Fibroblast of peridontal ligament (primary cell): ENCODE measurements around the gene GNAI3.

Source experiments
- DNase-seq: peaks from one replicate; pipeline ENCODE4 v3.0.0-alpha.2; 2010; ENCODE audit errors: extremely low read depth

GNAI3 gene

GRCh38 chr1:109623601-109624161 is 75.3 kb downstream of the GNAI3 start:
- no peak for DNase-seq

- no peak for DNase-seq
Measured at GRCh38 chr1:109624201-109625010, 76.0 kb downstream of the GNAI3 start.

DNA sequence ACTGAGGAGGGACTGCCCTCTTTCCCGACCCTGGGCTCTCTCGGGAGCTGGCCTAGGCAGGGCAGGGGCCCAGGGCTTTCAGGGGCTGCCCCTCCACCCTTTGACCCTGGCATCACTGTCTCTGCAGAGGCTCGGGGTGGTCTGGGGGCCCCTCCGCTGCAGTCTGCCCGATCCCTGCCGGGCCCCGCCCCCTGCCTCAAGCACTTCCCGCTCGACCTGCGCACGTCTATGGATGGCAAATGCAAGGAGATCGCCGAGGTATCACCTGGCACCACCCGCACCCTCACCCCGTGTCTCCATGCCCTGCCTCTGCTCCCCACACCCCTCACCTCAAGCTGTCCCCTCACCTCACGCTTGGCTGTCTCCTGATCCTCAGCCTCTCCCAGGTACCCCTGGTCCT is 76.8 kb downstream of the GNAI3 start:
- no peak for DNase-seq

DNA sequence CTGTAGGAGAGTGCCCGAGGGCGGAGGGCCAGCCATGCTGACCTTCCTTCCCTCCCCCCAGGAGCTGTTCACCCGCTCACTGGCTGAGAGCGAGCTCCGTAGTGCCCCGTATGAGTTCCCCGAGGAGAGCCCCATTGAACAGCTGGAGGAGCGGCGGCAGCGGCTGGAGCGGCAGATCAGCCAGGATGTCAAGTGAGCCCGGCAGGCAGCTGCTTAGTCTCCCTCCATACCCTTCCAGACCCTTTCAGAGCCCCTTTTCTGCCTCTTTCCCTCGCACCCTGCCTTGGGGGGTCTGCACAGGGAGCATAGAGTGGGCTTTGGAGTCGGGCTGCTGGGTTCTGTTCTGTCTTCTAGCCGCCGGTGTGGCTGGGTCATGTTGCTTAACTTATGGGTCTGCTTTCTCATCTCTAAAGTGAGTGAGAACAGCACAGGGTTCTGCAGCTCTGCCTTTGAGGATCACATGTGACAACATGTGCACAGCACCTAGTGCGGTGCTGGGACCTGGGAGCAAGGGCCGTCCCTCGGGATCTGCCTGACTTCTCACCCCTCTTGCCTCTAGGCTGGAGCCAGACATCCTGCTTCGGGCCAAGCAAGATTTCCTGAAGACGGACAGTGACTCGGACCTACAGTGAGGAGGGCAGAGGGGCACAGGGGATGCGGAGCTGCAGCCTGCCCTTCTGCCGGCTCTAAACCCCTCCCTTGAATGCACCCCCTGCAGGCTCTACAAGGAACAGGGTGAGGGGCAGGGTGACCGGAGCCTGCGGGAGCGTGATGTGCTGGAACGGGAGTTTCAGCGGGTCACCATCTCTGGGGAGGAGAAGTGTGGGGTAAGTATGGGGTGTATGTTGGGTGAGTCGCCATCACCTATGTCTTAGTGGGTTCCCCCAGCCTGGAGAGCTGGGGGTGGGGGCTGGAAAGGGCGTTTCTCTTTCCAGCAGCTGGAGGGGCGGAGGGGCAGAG is 77.5 kb downstream of the GNAI3 start:
- no peak for DNase-seq

DNA sequence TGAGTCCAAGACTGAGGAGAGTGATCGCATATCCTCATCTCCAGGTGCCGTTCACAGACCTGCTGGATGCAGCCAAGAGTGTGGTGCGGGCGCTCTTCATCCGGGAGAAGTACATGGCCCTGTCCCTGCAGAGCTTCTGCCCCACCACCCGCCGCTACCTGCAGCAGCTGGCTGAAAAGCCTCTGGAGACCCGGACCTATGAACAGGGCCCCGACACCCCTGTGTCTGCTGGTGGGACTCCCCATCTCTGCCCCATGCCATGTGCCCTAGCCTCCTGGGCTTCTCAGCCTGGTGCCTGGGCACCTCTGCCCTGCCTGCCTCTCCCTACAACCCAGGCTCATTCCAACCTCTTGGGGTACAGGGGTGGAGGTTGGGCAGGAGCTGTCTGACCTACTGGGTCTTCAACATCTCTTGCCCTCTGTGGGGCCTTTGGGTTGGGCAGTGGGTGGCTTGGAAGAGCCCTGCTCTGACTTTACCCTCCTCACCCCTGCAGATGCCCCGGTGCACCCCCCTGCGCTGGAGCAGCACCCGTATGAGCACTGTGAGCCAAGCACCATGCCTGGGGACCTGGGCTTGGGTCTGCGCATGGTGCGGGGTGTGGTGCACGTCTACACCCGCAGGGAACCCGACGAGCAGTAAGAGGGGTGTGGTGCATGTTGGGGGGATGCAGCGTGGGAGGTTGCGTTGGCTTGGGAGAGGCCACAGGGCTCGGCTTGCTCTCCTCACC is 78.4 kb downstream of the GNAI3 start:
- no peak for DNase-seq

DNA sequence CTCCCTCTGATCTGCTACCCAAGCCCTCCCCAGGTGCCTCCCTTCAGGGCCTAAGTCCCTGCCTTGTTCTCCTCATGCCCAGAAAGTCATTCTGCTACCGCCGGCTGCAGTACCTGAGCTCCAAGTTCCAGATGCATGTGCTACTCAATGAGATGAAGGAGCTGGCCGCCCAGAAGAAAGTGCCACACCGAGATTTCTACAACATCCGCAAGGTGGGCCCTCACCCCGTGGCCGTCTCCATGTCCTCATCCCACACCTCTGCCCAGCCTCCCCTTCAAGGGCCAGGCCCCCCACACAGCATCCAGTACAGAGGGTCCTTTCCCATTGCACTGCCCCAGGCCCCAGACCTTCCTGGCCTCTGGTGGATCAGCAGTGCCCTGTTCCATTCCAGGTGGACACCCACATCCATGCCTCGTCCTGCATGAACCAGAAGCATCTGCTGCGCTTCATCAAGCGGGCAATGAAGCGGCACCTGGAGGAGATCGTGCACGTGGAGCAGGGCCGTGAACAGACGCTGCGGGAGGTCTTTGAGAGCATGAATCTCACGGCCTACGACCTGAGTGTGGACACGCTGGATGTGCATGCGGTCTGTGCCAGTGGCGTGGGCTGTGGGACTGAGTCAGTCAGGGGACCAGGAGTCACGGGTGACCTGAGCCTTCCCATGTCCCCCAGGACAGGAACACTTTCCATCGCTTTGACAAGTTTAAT is 79.4 kb downstream of the GNAI3 start:
- no peak for DNase-seq

- DNase-seq: no peak
Measured at GRCh38 chr1:109628540-109629321, 80.3 kb downstream of the GNAI3 start.

DNA sequence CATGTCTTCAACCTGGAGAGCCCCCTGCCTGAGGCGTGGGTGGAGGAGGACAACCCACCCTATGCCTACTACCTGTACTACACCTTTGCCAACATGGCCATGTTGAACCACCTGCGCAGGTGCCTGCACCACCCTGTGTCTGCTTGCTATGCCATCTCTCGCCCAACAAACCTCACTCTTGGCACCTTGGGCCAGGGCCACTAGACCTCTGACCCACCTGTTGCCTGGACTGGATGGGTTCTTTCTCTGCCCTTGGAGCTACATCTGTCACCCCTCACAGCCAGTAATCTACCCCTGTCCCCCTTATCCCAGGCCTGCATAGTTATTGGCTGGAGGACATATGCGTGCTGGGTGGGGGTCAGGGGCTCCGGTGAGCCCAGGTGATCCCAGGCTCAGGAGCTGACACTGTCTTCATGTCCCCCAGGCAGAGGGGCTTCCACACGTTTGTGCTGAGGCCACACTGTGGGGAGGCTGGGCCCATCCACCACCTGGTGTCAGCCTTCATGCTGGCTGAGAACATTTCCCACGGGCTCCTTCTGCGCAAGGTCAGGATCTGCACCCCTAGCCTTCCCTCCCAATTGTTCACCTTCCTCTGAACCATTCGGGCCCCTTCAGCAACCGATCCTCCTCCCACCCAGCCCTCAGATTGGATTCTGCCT is 81.1 kb downstream of the GNAI3 start:
- DNase-seq: no peak

- no peak for DNase-seq
Measured at GRCh38 chr1:109630081-109630897, 81.9 kb downstream of the GNAI3 start.

DNA sequence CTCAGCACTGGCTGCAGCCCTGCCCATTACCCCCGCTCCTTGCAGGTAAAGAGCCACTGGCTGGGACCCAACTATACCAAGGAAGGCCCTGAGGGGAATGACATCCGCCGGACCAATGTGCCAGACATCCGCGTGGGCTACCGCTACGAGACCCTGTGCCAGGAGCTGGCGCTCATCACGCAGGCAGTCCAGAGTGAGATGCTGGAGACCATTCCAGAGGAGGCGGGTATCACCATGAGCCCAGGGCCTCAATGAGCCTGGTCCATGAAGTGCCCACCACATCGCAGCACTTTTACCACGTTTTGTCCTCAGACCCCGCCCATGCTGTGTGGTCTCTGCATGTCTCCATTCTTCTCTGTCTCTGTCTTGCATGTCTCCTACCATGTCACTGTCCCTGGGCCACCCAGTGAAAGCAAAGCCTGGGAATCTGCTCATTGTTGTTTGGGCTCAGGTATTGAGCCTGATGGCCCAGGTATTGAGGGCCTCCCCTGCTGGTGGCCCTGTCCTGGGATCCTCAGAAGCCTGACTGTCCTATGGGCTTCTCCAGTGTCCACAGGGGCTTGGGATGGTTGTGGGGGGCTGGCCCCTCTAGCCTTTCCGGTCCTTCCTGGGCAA is 82.6 kb downstream of the GNAI3 start:
- DNase-seq: no peak

DNA sequence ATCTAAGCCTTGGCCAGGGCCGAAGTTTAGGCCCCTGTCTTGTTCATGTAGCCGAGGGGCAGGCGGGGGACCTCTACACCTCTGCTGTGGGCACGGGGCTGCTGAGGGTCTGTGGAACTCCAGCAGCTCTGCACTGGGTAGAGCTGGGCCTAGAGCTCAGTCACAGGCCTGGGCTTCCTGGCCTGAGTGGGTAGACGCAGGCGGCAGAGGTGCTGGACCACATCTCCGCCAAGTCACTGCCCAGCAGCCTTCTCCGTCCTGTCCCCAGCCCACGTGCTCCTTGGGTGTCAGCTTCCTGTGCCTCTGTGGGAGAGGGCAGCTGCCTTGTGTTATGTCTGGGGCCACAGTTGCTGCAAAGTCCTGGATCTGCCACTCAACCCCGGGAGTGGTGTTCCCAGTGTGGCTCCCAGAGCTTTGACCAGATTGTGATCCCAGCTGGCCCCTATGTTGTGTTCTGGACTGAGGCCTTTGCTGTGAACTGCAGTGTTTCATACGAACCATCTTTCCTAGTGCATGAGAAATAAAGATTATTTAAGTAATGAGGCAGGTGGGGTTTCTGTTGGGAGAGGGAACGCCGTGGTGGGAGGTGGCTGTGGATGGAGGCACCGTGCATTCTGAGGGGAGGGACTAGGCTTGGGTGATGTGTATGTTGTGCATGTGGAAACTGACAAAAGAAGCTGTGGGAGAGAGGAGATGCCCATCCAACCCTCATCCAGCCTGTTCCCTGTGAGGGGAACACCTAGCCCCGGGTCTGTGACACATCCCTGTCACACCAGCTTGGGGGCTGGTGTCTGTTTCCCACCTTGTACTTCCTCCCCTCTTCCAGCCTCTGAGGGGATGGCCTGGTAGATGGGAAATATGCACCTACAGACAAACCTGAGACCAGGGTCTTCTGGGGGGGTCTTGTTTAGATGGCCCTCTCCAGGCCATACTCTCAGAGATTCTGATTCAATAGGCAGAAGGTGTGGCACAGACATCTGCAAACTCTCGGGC is 83.4 kb downstream of the GNAI3 start:
- no peak for DNase-seq

GRCh38 chr1:109632671-109633346 is 84.4 kb downstream of the GNAI3 start:
- DNase-seq: no peak

DNA sequence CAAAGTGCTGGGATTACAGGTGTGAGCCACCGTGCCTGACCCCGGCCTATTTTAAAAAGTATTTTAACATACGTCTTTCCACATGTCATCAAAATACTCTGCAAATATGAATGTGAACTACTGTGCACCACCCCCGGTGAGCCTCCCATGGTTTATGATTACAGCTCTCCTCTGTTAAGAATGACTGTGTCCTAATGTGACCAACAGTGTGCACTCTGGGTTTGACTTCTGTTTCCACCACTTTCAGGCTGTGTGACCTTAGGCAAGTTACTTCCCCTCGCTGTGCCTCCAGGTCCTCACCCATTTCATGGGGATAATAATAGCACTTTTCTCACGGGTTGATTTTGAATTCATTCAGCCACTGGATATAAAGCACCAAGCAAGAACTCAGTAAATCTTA is 85.9 kb downstream of the GNAI3 start:
- DNase-seq: no peak

DNA sequence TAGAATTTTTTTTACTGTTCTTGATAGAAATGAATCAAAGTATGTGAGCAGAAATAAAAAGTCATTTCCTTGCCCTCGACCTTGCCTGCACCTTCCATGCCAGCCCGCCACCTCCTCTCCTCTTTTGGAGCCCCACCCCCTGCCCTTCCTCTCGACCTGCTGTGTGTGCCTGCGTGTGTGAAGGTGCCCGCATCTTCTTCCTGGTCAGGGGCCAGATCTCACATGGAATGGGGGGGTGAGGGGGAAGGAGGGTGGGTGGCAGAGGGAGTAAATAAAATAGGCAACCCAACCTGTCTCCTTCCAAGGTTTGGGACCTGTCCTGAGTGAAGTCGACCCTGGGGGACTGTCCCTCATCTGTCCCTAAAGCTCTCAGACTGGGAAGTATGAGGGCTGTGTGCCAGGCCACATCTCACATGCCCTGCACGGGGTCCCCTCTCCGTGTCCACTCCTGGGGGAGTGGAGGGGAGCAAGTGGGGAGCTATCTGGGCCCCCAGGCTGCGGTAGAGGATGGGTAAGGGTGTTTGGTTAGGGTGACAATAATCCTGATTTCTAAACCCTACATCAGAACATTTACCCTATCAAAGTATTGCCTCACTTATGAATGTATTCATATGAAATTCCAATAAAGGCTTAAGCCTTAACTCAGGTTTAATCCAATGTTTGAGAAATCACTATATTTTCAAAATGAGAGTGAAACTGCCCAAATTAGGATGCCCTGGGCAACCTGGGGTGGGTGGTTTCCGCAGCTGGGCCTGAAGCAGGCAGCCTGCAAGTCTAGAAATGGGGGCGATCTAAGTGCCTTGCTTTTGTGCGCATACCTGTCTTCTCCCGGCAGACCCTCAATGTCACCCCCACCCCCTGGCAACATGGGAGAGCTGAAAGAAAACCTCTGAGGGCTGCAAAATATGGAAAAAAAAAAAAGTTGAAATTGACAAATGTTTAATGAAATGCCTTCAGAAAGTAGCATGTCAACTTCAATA is 86.6 kb downstream of the GNAI3 start:
- DNase-seq: no peak

DNA sequence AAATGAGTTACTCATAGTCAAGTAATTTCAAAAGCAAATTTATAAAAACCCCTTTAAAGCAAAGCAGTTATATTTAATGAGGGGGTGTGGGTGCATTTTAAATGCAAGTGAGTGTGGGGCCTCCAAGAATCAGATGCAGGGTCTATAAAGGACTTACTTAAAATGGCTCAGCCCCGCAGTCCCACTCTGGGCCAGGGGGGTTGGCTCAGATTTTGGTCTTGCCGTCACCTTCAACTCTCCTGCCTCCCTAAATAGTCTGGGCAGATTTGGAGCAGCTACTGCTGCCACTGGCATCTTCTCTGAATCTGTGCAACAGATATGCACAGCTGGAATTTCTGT is 87.4 kb downstream of the GNAI3 start:
- no peak for DNase-seq
